Measurements from ENCODE around the gene SCML1.
A peak's percentile ranks its signal among the peaks of the same experiment; 100 is the strongest.

Gene SCML1

DNA sequence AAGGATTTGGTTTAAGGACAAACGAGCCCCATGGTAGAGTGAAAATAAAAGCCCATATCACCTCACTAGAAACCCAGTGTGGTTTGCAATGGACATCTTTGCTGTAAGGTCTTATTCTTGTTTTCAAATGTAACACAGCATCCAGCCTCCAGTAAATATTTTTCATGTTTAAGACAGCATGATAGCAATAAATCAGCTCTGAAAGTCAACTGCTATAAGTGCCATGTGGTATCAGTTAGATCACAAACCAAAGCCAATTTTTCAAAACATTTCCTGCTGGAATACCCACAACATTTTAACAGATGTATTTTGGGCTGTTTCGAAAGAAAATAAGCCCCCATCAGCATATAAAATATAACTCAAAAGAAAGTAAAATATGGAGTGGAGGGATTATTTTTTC, 24.0 kb upstream of the SCML1 start:
- Histone ChIP-seq H4K8ac (ENCODE audit: low read depth, low read length) (no peak overlapping the region), H3K79me2 (ENCODE audit: control insufficient read depth, insufficient read depth, low read length) (no peaks in the 10 kb centered on the region), H3K9ac (ENCODE audit: low read length) (no peak overlapping the region), H4K5ac (ENCODE audit: low read length) (no peak overlapping the region), H3K36me3 (ENCODE audit: control insufficient read depth, insufficient read depth, low read length) (no peaks in the 10 kb centered on the region), H3K4me1 (ENCODE audit: control insufficient read depth, low read depth, low read length) (no peaks in the 10 kb centered on the region), H3K27me3 (ENCODE audit: insufficient read depth, low read length, poor library complexity) (no peaks in the 10 kb centered on the region), H3K23ac (ENCODE audit: low read length) (no peak overlapping the region), H3K27ac (ENCODE audit: low read depth, low read length) (no peak overlapping the region), H3K56ac (ENCODE audit: low read length) (no peak overlapping the region), H3K4me3 (ENCODE audit: low read length) (no peak overlapping the region), H3K18ac (ENCODE audit: low read length) (no peak overlapping the region), H3K4ac (ENCODE audit: low read depth, low read length) (no peak overlapping the region), H3K4me2 (ENCODE audit: low read length) (no peak overlapping the region), H2BK120ac (ENCODE audit: low read depth, low read length) (no peak overlapping the region), H2BK5ac (ENCODE audit: low read length) (no peak overlapping the region), H2BK15ac (replicated peaks; ENCODE audit: low read depth) (no peak overlapping the region), H3K79me1 (ENCODE audit: low read length) (no peaks in the 10 kb centered on the region), H2AK5ac (ENCODE audit: low read length) (no peak overlapping the region)
- no peak for DNase-seq
- WGBS (ENCODE audit: extremely low coverage, insufficient coverage, low lambda C conversion rate): no CpG with 5 or more reads among the region's 2 CpGs

DNA sequence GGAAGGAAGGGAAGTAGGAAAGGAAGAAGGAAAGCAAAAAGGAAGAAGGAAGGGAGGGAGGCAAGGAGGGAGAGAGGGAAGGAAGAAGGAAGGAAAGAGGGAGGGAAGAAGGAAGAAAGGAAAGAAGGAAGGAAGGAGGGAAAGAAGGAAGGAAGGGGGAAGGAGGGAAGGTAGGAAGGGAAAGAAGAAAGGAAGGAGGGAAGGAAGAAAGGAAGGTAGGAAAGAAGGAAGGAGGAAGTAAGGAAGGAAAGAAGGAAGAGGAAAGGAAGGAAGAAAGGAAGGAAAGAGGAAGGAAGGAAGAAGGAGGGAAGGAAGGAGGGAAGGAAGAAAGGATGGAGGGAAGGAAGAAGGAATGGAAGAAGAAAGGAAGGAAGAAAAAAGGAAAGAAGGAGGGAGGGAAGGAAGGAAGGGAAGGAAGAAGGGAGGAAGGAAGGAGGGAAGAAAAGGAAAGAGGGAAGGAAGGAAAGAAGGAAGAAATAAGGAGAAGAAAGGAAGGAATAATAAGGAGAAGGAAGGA, 18.6 kb upstream of the SCML1 start:
- Histone ChIP-seq H3K56ac (ENCODE audit: low read length) (no peak overlapping the region), H3K18ac (ENCODE audit: low read length) (no peak overlapping the region), H3K36me3 (ENCODE audit: control insufficient read depth, insufficient read depth, low read length) (no peaks in the 10 kb centered on the region), H2AK5ac (ENCODE audit: low read length) (no peak overlapping the region), H3K4ac (ENCODE audit: low read depth, low read length) (no peak overlapping the region), H4K5ac (ENCODE audit: low read length) (no peak overlapping the region), H3K27me3 (ENCODE audit: insufficient read depth, low read length, poor library complexity) (no peaks in the 10 kb centered on the region), H3K4me2 (ENCODE audit: low read length) (no peak overlapping the region), H3K4me1 (ENCODE audit: control insufficient read depth, low read depth, low read length) (no peaks in the 10 kb centered on the region), H3K23ac (ENCODE audit: low read length) (no peak overlapping the region), H3K79me1 (ENCODE audit: low read length) (no peaks in the 10 kb centered on the region), H2BK120ac (ENCODE audit: low read depth, low read length) (no peak overlapping the region), H3K4me3 (ENCODE audit: low read length) (no peak overlapping the region), H3K9ac (ENCODE audit: low read length) (no peak overlapping the region), H4K8ac (ENCODE audit: low read depth, low read length) (no peak overlapping the region), H3K79me2 (ENCODE audit: control insufficient read depth, insufficient read depth, low read length) (no peaks in the 10 kb centered on the region), H2BK5ac (ENCODE audit: low read length) (no peak overlapping the region), H3K27ac (ENCODE audit: low read depth, low read length) (no peak overlapping the region), H2BK15ac (replicated peaks; ENCODE audit: low read depth) (no peak overlapping the region)
- no peak for DNase-seq

DNA sequence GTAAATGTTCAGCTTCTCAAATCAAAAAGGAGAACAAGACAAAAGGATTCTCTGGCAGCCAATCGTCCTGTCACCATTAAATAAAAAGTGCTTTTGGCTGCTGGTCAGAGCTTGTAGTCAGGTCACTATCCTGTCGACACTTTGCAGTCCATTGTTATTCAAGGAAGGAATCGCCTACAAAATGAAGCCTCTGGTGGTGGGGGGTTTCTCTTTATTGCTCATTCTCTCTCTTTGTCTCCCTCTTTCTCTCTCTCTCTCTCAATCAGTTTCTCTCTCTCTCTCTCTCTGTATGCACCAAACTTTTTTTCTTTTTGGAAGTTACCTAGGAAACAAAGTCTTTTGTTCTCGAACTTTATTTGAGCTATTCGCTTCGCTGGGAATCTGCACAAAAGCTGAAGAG, 17.6 kb upstream of the SCML1 start:
- H3K4ac ChIP-seq (ENCODE audit: low read depth, low read length): no peak overlapping the region
- H3K18ac ChIP-seq (ENCODE audit: low read length): no peak overlapping the region
- no peak overlapping the region for H2AK5ac ChIP-seq (ENCODE audit: low read length)
- no peaks in the 10 kb centered on the region for H3K36me3 ChIP-seq (ENCODE audit: control insufficient read depth, insufficient read depth, low read length)
- peak; percentile 31 for DNase-seq
- no peak overlapping the region for H4K5ac ChIP-seq (ENCODE audit: low read length)
- no peak overlapping the region for H2BK15ac ChIP-seq (replicated peaks; ENCODE audit: low read depth)
- no peak overlapping the region for H3K56ac ChIP-seq (ENCODE audit: low read length)
- no peaks in the 10 kb centered on the region for H3K79me1 ChIP-seq (ENCODE audit: low read length)
- H4K8ac ChIP-seq (ENCODE audit: low read depth, low read length): no peak overlapping the region
- H3K27ac ChIP-seq (ENCODE audit: low read depth, low read length): no peak overlapping the region
- H3K4me2 ChIP-seq (ENCODE audit: low read length): no peak overlapping the region
- H2BK120ac ChIP-seq (ENCODE audit: low read depth, low read length): no peak overlapping the region
- H3K27me3 ChIP-seq (ENCODE audit: insufficient read depth, low read length, poor library complexity): no peaks in the 10 kb centered on the region
- no peak overlapping the region for H3K9ac ChIP-seq (ENCODE audit: low read length)
- no peak overlapping the region for H3K23ac ChIP-seq (ENCODE audit: low read length)
- whole genome bisulfite sequencing (ENCODE audit: extremely low coverage, insufficient coverage, low lambda C conversion rate): no CpG with 5 or more reads among the region's 6 CpGs
- H3K4me1 ChIP-seq (ENCODE audit: control insufficient read depth, low read depth, low read length): no peaks in the 10 kb centered on the region
- no peak overlapping the region for H3K4me3 ChIP-seq (ENCODE audit: low read length)
- H3K79me2 ChIP-seq (ENCODE audit: control insufficient read depth, insufficient read depth, low read length): no peaks in the 10 kb centered on the region
- no peak overlapping the region for H2BK5ac ChIP-seq (ENCODE audit: low read length)

DNA sequence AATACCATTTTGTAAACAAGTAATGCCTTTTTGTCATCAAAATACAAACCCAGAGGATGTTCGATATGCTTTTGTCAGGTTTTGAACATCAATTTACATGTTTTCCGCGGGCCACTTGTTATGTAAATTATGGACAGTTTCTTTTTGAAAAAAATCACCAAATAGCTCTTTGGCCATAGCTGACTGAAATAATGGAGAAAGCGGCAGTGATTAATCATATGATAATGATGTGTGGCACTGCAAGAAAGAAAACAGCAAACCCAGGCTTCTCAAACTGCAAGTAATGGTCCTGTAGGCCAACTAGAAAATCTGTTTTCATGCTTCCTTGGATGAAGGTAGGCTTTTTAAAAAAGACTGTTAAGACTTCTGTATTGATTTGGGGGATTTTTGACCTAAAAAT, 15.6 kb upstream of the SCML1 start:
- H3K4me3 ChIP-seq (ENCODE audit: low read length): no peak overlapping the region
- no peak overlapping the region for H3K27ac ChIP-seq (ENCODE audit: low read depth, low read length)
- no peak overlapping the region for H3K56ac ChIP-seq (ENCODE audit: low read length)

DNA sequence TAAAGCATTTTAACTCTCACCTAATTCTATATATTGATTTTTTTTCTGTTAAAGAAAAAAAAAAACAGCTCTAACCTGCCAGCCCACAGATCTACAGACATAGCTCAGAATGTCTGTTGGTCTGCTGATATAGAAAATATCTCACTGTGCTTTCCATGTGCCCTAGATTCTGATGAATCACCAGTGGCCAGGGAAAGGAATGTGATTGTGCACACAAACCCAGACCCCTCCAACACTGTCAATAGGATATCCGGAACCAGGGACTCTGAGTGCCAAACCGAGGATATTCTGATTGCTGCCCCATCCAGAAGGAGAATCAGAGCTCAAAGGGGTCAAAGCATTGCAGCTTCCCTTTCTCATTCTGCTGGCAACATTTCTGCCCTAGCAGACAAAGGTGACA, 12.1 kb upstream of the SCML1 start:
- Histone ChIP-seq H2BK120ac (ENCODE audit: low read depth, low read length) (no peak overlapping the region), H3K36me3 (ENCODE audit: control insufficient read depth, insufficient read depth, low read length) (no peaks in the 10 kb centered on the region), H3K27me3 (ENCODE audit: insufficient read depth, low read length, poor library complexity) (no peaks in the 10 kb centered on the region), H3K23ac (ENCODE audit: low read length) (no peak overlapping the region), H3K4me1 (ENCODE audit: control insufficient read depth, low read depth, low read length) (no peaks in the 10 kb centered on the region), H3K4me2 (ENCODE audit: low read length) (no peak overlapping the region), H3K4ac (ENCODE audit: low read depth, low read length) (no peak overlapping the region), H4K5ac (ENCODE audit: low read length) (no peak overlapping the region), H3K18ac (ENCODE audit: low read length) (no peak overlapping the region), H2BK5ac (ENCODE audit: low read length) (no peak overlapping the region), H3K27ac (ENCODE audit: low read depth, low read length) (no peak overlapping the region), H3K4me3 (ENCODE audit: low read length) (no peak overlapping the region), H2BK15ac (replicated peaks; ENCODE audit: low read depth) (no peak overlapping the region), H3K56ac (ENCODE audit: low read length) (no peak overlapping the region), H3K79me2 (ENCODE audit: control insufficient read depth, insufficient read depth, low read length) (no peaks in the 10 kb centered on the region), H2AK5ac (ENCODE audit: low read length) (no peak overlapping the region), H4K8ac (ENCODE audit: low read depth, low read length) (no peak overlapping the region), H3K9ac (ENCODE audit: low read length) (no peak overlapping the region), H3K79me1 (ENCODE audit: low read length) (no peaks in the 10 kb centered on the region)
- WGBS (ENCODE audit: extremely low coverage, insufficient coverage, low lambda C conversion rate): no CpG with 5 or more reads among the region's 2 CpGs
- DNase-seq: no peak

More for the DNA sequence above, 15.6 kb upstream of the SCML1 start:
- Histone ChIP-seq H2AK5ac (ENCODE audit: low read length) (no peak overlapping the region), H3K36me3 (ENCODE audit: control insufficient read depth, insufficient read depth, low read length) (no peaks in the 10 kb centered on the region), H3K79me2 (ENCODE audit: control insufficient read depth, insufficient read depth, low read length) (no peaks in the 10 kb centered on the region), H4K8ac (ENCODE audit: low read depth, low read length) (no peak overlapping the region), H2BK120ac (ENCODE audit: low read depth, low read length) (no peak overlapping the region), H3K4me2 (ENCODE audit: low read length) (no peak overlapping the region), H4K5ac (ENCODE audit: low read length) (no peak overlapping the region), H3K23ac (ENCODE audit: low read length) (no peak overlapping the region), H3K79me1 (ENCODE audit: low read length) (no peaks in the 10 kb centered on the region), H3K18ac (ENCODE audit: low read length) (no peak overlapping the region), H2BK5ac (ENCODE audit: low read length) (no peak overlapping the region), H3K4ac (ENCODE audit: low read depth, low read length) (no peak overlapping the region), H2BK15ac (replicated peaks; ENCODE audit: low read depth) (no peak overlapping the region), H3K4me1 (ENCODE audit: control insufficient read depth, low read depth, low read length) (no peaks in the 10 kb centered on the region), H3K27me3 (ENCODE audit: insufficient read depth, low read length, poor library complexity) (no peaks in the 10 kb centered on the region), H3K9ac (ENCODE audit: low read length) (no peak overlapping the region)
- no CpG with 5 or more reads among the region's 4 CpGs for WGBS (ENCODE audit: extremely low coverage, insufficient coverage, low lambda C conversion rate)
- DNase-seq: no peak

DNA sequence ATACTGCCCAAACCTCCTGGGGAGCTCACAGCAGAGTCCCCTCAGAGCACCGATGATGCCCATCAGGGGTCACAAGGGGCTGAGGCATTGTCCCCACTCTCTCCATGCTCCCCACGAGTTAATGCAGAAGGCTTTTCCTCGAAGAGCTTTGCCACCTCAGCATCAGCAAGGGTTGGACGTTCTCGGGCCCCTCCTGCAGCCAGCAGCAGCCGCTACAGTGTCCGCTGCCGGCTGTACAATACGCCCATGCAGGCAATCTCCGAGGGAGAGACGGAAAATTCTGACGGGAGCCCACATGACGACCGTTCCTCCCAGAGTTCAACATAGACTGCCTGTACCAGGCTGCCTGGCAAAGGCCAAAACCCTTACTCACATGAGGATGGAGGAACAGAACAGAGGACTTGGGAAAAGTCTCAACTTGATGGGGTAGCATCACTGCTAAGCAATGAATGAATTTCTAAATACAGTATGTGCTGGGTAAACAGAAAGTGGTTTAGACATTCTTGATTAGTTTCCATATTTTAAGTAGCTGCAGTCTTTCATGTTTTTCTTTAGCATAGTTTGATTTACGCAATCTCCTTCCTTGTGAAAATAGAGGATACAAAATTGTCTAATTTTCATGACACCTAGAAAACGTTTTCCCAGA, 5.0 kb upstream of the SCML1 start:
- no peak overlapping the region for H3K4ac ChIP-seq (ENCODE audit: low read depth, low read length)
- H3K79me1 ChIP-seq (ENCODE audit: low read length): no peaks in the 10 kb centered on the region
- H4K5ac ChIP-seq (ENCODE audit: low read length): no peak overlapping the region
- no peaks in the 10 kb centered on the region for H3K36me3 ChIP-seq (ENCODE audit: control insufficient read depth, insufficient read depth, low read length)
- H3K4me1 ChIP-seq (ENCODE audit: control insufficient read depth, low read depth, low read length): no peaks in the 10 kb centered on the region
- no peak overlapping the region for H2BK120ac ChIP-seq (ENCODE audit: low read depth, low read length)
- H3K23ac ChIP-seq (ENCODE audit: low read length): no peak overlapping the region
- H3K27ac ChIP-seq (ENCODE audit: low read depth, low read length): no peak overlapping the region
- H3K56ac ChIP-seq (ENCODE audit: low read length): no peak overlapping the region
- H3K4me2 ChIP-seq (ENCODE audit: low read length): no peak overlapping the region
- no peaks in the 10 kb centered on the region for H3K79me2 ChIP-seq (ENCODE audit: control insufficient read depth, insufficient read depth, low read length)
- H3K27me3 ChIP-seq (ENCODE audit: insufficient read depth, low read length, poor library complexity): no peaks in the 10 kb centered on the region
- H2BK5ac ChIP-seq (ENCODE audit: low read length): no peak overlapping the region
- no peak overlapping the region for H3K4me3 ChIP-seq (ENCODE audit: low read length)
- H3K18ac ChIP-seq (ENCODE audit: low read length): no peak overlapping the region
- no CpG with 5 or more reads among the region's 16 CpGs for WGBS (ENCODE audit: extremely low coverage, insufficient coverage, low lambda C conversion rate)
- H2AK5ac ChIP-seq (ENCODE audit: low read length): no peak overlapping the region
- H2BK15ac ChIP-seq (replicated peaks; ENCODE audit: low read depth): no peak overlapping the region
- no peak for DNase-seq
- no peak overlapping the region for H4K8ac ChIP-seq (ENCODE audit: low read depth, low read length)
- H3K9ac ChIP-seq (ENCODE audit: low read length): no peak overlapping the region
